Right renal pelvis (tissue), 4 donors: ENCODE data around the gene FGG. TPM values are rescaled to one million over a fixed set of nuclear protein-coding genes. Genes with fewer than 3 reads are reported as not detected.

Experiments
- DNase-seq, 4 donors: peaks; one replicate each; pipeline ENCODE4 v3.0.0-alpha.2; 2013; ENCODE audit warnings: low read depth in 4 of 4, low spot score in 3 of 4, missing footprints in 1 of 4
- polyA plus RNA-seq, 4 donors: library from polyadenylated mRNA; unstranded; fragments of 120-200 nt; gene quantifications; one replicate each; pipeline ENCODE4 v1.2.1, GENCODE V29; 2013; ENCODE audit not compliant: insufficient read length in 4 of 4

The FGG gene
- polyA plus RNA-seq = 1 to 10 TPM in 1 of 4 donors, not detected in 3; 1.1 TPM

- no peak for DNase-seq
Observed at GRCh38 chr4:154612472-154613414, at the start of gene FGG. TSS of gene FGG (minus strand) at chr4:154612656. CDS start at chr4:154612609, 47 bp downstream.

- no peak for DNase-seq
Observed at GRCh38 chr4:154660052-154660451, 47.6 kb upstream of the FGG start.

- no peak for DNase-seq
Observed at GRCh38 chr4:154658680-154659405, 46.4 kb upstream of the FGG start.

- DNase-seq = no peak
Observed at GRCh38 chr4:154643493-154643892, 31.0 kb upstream of the FGG start.

GRCh38 chr4:154642373-154643009 lies 30.0 kb upstream of the FGG start:
- DNase-seq = no peak

- DNase-seq = no peak
Observed at GRCh38 chr4:154640999-154641398, 28.5 kb upstream of the FGG start.

- no peak for DNase-seq
Observed at GRCh38 chr4:154634058-154634457, 21.6 kb upstream of the FGG start.

- DNase-seq = no peak
Observed at GRCh38 chr4:154631828-154632227, 19.4 kb upstream of the FGG start.

GRCh38 chr4:154630324-154630723 lies 17.9 kb upstream of the FGG start:
- no peak for DNase-seq

GRCh38 chr4:154626793-154627484 lies 14.5 kb upstream of the FGG start:
- DNase-seq = peak in 2 of 4 donors; percentile 32 to 35

- DNase-seq = no peak
Observed at GRCh38 chr4:154625971-154626370, 13.5 kb upstream of the FGG start.

GRCh38 chr4:154623995-154624394 lies 11.5 kb upstream of the FGG start:
- no peak for DNase-seq

- DNase-seq = no peak
Observed at GRCh38 chr4:154623436-154623835, 11.0 kb upstream of the FGG start.

- DNase-seq = no peak
Observed at GRCh38 chr4:154622598-154622997, 10.1 kb upstream of the FGG start.

GRCh38 chr4:154620111-154620510 lies 7.7 kb upstream of the FGG start:
- DNase-seq = no peak

GRCh38 chr4:154618708-154619315 lies 6.4 kb upstream of the FGG start:
- DNase-seq = no peak

GRCh38 chr4:154617820-154618317 lies 5.4 kb upstream of the FGG start:
- no peak for DNase-seq

- DNase-seq = no peak
Observed at GRCh38 chr4:154616731-154617130, 4.3 kb upstream of the FGG start.

- no peak for DNase-seq
Observed at GRCh38 chr4:154616287-154616686, 3.8 kb upstream of the FGG start.

- no peak for DNase-seq
Observed at GRCh38 chr4:154615211-154615610, 2.8 kb upstream of the FGG start.
